Muscle layer of duodenum (tissue), 2 donors: ENCODE results near the gene COL18A1.
"Not testable (repeated sequence)": the region's sequence is repeated elsewhere in the genome, so short reads cannot be mapped to it uniquely, and the experiment has no call there.

Source experiments
- H3K27ac ChIP-seq: one replicate; pipeline ENCODE4 v1.7.0; 2013; ENCODE audit warnings: mild to moderate bottlenecking, low read length
- H3K27me3 ChIP-seq: one replicate; pipeline ENCODE4 v1.7.0; 2013; ENCODE audit warnings: low read depth, mild to moderate bottlenecking, control low read depth, low read length
- H3K36me3 ChIP-seq, 2 donors: one replicate each; pipeline ENCODE4 v1.7.0; 2013; ENCODE audit warnings: low read length in 2 of 2, control low read depth in 1 of 2, mild to moderate bottlenecking in 1 of 2; ENCODE audit not compliant: insufficient read depth in 2 of 2, control insufficient read depth in 1 of 2
- H3K4me1 ChIP-seq, 2 donors: one replicate each; pipeline ENCODE4 v1.7.0; 2013; ENCODE audit warnings: low read length in 2 of 2, mild to moderate bottlenecking in 2 of 2, control low read depth in 1 of 2, moderate library complexity in 1 of 2; ENCODE audit not compliant: insufficient read depth in 2 of 2, control insufficient read depth in 1 of 2
- H3K4me3 ChIP-seq, 2 donors: one replicate each; pipeline ENCODE4 v1.7.0; 2013; ENCODE audit warnings: low read length in 2 of 2, low read depth in 1 of 2, mild to moderate bottlenecking in 1 of 2
- H3K9me3 ChIP-seq, 2 donors: one replicate each; pipeline ENCODE4 v1.7.0; 2013; ENCODE audit warnings: low read length in 2 of 2, control low read depth in 1 of 2, mild to moderate bottlenecking in 1 of 2; ENCODE audit not compliant: control insufficient read depth in 1 of 2
- donor health status: healthy.

The COL18A1 gene

DNA sequence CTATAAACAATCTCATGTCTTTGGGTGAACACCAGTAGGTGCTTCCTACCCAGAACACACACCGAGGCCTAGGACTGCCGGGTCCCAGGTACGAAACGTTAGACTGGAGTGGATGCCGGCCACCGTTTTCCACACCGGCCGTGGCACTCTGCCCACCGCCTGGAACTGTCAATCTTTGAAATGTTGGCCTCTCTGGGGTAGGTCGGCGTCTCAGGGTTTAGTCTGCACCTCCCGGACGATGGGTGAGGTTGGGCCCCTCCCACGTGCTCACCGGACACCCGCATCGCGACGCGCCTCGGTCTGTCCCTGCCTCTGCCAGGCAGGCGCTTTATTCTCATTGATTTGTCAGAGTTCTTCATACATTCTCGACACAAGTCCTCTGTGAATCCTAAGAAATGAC is 35.9 kb upstream of the COL18A1 start:
- not testable (repeated sequence) for H3K4me3 ChIP-seq, H3K36me3 ChIP-seq, H3K9me3 ChIP-seq, H3K27me3 ChIP-seq, H3K4me1 ChIP-seq, H3K27ac ChIP-seq

DNA sequence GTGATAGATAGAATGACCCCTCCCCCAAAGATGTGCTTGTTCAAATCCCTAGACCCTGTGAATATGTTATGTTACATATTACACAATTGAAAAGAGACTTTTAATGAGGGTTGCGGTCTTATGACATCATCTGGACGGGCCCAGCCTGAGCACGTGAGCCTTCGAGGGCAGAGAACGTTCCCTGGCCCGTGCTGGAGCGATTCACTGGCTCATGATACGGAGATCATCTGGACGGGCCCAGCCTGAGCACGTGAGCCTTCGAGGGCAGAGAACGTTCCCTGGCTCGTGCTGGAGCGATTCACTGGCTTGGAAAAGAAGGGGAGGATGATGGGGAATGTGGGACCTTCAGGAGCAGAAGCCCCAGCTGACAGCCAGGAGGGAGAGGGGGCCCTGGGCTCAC is 34.4 kb upstream of the COL18A1 start:
- H3K27ac ChIP-seq = no peak overlapping the region
- H3K4me1 ChIP-seq = no peaks in the 10 kb centered on the region

DNA sequence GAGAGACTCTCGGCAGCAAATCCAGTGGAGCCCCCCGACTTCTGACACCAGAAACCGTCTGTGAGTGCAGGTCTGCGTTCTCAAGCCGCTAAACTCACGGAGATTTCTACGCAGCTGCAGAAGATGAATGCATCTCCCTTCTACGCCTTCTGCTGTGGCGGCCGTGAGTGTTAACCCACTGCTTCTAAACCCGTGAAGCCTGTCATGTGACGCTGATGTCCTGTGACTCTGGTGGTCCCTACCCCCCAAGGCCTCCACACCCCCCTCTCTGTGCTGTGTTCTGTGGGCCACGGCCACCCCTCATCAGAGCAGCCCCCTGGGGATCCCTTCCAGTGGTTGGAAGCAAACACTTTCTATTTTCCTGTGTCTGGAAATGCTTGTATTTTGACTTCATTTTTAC is 33.9 kb upstream of the COL18A1 start:
- Histone ChIP-seq H3K4me1 (no peaks in the 10 kb centered on the region), H3K27ac (no peak overlapping the region), H3K27me3 (no peaks in the 10 kb centered on the region), H3K4me3 (no peak overlapping the region), H3K36me3 (no peaks in the 10 kb centered on the region), H3K9me3 (no peaks in the 10 kb centered on the region)

More for the DNA sequence above, 34.4 kb upstream of the COL18A1 start:
- Histone ChIP-seq H3K9me3 (no peaks in the 10 kb centered on the region), H3K27me3 (no peaks in the 10 kb centered on the region), H3K4me3 (no peak overlapping the region), H3K36me3 (no peaks in the 10 kb centered on the region)

GRCh38 chr21:45371655-45372054 is 33.3 kb upstream of the COL18A1 start:
- H3K36me3 ChIP-seq = no peaks in the 10 kb centered on the region
- H3K27ac ChIP-seq = no peak overlapping the region
- no peaks in the 10 kb centered on the region for H3K9me3 ChIP-seq
- no peaks in the 10 kb centered on the region for H3K4me1 ChIP-seq
- H3K4me3 ChIP-seq = no peak overlapping the region
- no peaks in the 10 kb centered on the region for H3K27me3 ChIP-seq

- no peaks in the 10 kb centered on the region for H3K36me3 ChIP-seq
- no peak overlapping the region for H3K27ac ChIP-seq
- H3K27me3 ChIP-seq = no peaks in the 10 kb centered on the region
- H3K9me3 ChIP-seq = peaks cover 0 to 6% of the 10 kb centered on the region in 2 donors
- H3K4me1 ChIP-seq = no peaks in the 10 kb centered on the region
- no peak overlapping the region for H3K4me3 ChIP-seq
These were observed 32.1 kb upstream of the COL18A1 start for GRCh38 chr21:45372732-45373355.

DNA sequence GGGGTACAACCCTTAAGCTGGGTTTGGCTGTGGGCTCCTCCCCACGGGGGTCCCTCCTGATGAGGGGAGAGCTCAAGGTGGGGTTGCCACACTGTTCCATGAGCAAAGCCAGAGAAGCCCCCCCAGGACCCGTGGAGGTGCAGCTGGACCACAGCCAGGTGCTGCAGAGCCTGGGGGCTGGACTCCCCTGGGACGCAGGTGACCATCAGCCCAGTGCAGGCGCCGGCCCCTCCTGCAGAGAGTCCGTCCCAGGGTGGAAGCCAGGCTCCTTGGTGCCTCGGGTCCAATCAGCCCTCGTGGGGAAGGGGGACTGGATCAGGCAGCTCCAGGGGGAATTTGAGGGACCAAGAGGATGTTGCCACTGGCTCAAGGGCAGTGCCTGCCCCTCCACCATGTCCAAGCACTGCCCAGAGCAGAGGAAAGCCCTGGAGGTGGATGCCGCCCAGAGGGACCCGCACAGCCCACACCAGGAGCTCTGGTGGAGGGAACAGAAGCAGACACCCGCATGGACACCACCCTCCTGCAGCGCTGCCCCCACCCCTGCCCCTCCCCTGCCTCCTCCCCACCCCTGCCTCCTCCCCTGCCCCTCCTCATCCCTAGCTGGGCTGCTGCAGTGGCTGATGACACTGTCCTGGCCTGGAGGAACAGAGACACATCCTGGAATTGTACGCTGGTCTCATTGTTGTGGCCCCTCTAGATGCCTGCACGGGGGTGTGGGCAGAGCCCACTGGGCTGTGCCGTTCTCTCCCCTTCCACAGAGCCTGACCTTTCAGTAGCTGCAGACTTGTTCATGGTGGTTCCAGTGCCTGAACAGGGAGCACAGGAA is 30.8 kb upstream of the COL18A1 start:
- H3K27me3 ChIP-seq = no peaks in the 10 kb centered on the region
- H3K36me3 ChIP-seq = no peaks in the 10 kb centered on the region
- H3K27ac ChIP-seq = no peak overlapping the region
- H3K4me1 ChIP-seq = no peaks in the 10 kb centered on the region
- no peak overlapping the region for H3K4me3 ChIP-seq
- peaks cover 0 to 6% of the 10 kb centered on the region in 2 donors for H3K9me3 ChIP-seq

- H3K27ac ChIP-seq = no peak overlapping the region
- H3K9me3 ChIP-seq = peaks cover 0 to 6% of the 10 kb centered on the region in 2 donors
- H3K27me3 ChIP-seq = no peaks in the 10 kb centered on the region
- H3K4me3 ChIP-seq = no peak overlapping the region
- no peaks in the 10 kb centered on the region for H3K36me3 ChIP-seq
- H3K4me1 ChIP-seq = no peaks in the 10 kb centered on the region
These were observed 30.0 kb upstream of the COL18A1 start for GRCh38 chr21:45374826-45375455.

- peaks cover 0 to 6% of the 10 kb centered on the region in 2 donors for H3K9me3 ChIP-seq
- H3K4me1 ChIP-seq = no peaks in the 10 kb centered on the region
- H3K4me3 ChIP-seq = no peak overlapping the region
- no peaks in the 10 kb centered on the region for H3K27me3 ChIP-seq
- H3K36me3 ChIP-seq = no peaks in the 10 kb centered on the region
- no peak overlapping the region for H3K27ac ChIP-seq
These were observed 28.3 kb upstream of the COL18A1 start for GRCh38 chr21:45376459-45377324.

DNA sequence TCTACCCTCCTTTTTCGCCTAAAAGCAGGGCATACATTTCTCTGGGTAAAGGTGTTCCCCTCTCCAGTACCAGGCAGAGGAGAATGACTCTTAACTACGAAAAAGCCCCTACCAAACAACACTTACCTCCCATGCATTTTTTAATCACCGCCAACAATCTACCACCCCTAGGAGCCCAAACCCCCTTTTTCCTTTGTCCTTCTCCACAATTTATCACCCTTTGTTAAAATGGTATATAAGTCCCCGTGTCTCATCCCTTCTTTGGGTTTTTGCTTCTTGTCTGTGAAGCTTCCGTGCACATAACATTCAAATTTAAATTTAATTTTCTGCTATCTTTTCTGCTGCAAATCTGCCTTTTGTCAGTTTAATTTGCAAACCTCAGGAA is 27.6 kb upstream of the COL18A1 start:
- Histone ChIP-seq H3K4me3 (no peak overlapping the region), H3K4me1 (no peaks in the 10 kb centered on the region), H3K36me3 (no peaks in the 10 kb centered on the region), H3K9me3 (peaks cover 0 to 6% of the 10 kb centered on the region in 2 donors), H3K27ac (no peak overlapping the region), H3K27me3 (no peaks in the 10 kb centered on the region)

DNA sequence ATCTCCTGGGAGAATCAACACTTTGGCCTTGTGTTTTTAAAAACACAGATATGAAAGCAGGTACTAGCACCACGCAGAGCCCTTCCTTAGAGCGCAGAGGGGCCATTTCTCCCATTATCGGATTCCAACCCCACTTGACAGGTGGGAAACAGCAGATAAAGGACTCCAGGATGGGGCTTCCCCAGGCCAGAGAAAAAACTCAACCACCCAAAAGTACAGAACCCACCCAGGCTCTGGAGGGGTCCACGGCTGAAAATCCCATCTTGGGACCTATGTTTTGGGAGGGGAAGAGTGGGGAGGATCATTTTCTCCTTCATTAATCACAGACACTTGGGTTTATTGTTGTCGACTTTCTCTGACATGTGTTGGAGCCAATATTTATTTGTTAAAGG is 27.1 kb upstream of the COL18A1 start:
- Histone ChIP-seq H3K4me1 (no peaks in the 10 kb centered on the region), H3K27me3 (no peaks in the 10 kb centered on the region), H3K27ac (no peak overlapping the region), H3K36me3 (no peaks in the 10 kb centered on the region), H3K4me3 (no peak overlapping the region), H3K9me3 (peaks cover 0 to 6% of the 10 kb centered on the region in 2 donors)
